RWPE2 (cell line): ENCODE data around the gene MAP2K5.

ENCODE experiments used
- ATAC-seq: fragments of 200-7000 bp; cut with Tn5 transposase; 3 replicates; pipeline ENCODE4 v1.9.1; 2021; ENCODE audit warnings: low read depth
- DNase-seq: peaks from one replicate; pipeline ENCODE4 v3.0.0-alpha.2; 2020; ENCODE audit warnings: low spot score
- H3K27ac ChIP-seq: fragments of 450-650 bp; 2 replicates; pipeline ENCODE4 v1.5.1; 2017; ENCODE audit warnings: mild to moderate bottlenecking; ENCODE audit not compliant: poor library complexity, severe bottlenecking
- H3K27me3 ChIP-seq: fragments of 250-450 bp; sonication (Bioruptor Pico); 2 replicates; pipeline ENCODE4 v1.5.1; 2021; ENCODE audit warnings: mild to moderate bottlenecking, moderate library complexity; ENCODE audit not compliant: insufficient read depth, poor library complexity, severe bottlenecking
- H3K36me3 ChIP-seq: fragments of 250-450 bp; sonication (Bioruptor Pico); 2 replicates; pipeline ENCODE4 v1.5.1; 2020; ENCODE audit warnings: low read depth, mild to moderate bottlenecking, moderate library complexity
- H3K4me1 ChIP-seq: fragments of 250-450 bp; sonication (Bioruptor Pico); 2 replicates; pipeline ENCODE4 v1.5.1; 2021; ENCODE audit warnings: mild to moderate bottlenecking, moderate library complexity; ENCODE audit not compliant: insufficient read depth, poor library complexity, severe bottlenecking
- H3K4me3 ChIP-seq: fragments of 250-450 bp; sonication (Bioruptor Pico); 2 replicates; pipeline ENCODE4 v1.5.1; 2021; ENCODE audit warnings: mild to moderate bottlenecking, moderate library complexity; ENCODE audit not compliant: severe bottlenecking
- H3K9me3 ChIP-seq: fragments of 250-450 bp; sonication (Bioruptor Pico); 2 replicates; pipeline ENCODE4 v1.5.1; 2021; ENCODE audit warnings: mild to moderate bottlenecking, moderate library complexity; ENCODE audit not compliant: severe bottlenecking
- CTCF ChIP-seq: fragments of 450-650 bp; IDR thresholded peaks from one replicate; pipeline ENCODE4 v1.5.1; 2017; ENCODE audit warnings: mild to moderate bottlenecking, moderate library complexity; ENCODE audit not compliant: poor library complexity, severe bottlenecking

MAP2K5 gene

GRCh38 chr15:67508407-67508806 lies 34.1 kb upstream of the MAP2K5 start:
- no peak overlapping the region for H3K4me3 ChIP-seq
- ATAC-seq = no peak
- no peak for TF ChIP-seq CTCF

GRCh38 chr15:67509918-67510317 lies 32.6 kb upstream of the MAP2K5 start:
- ATAC-seq (no peak), DNase-seq (no peak)
- Histone ChIP-seq H3K27me3 (no peaks in the 10 kb centered on the region), H3K4me1 (peaks cover 8% of the 10 kb centered on the region), H3K4me3 (no peak overlapping the region), H3K36me3 (peaks cover 8% of the 10 kb centered on the region; the same call in 1 of the 2 replicates), H3K9me3 (no peaks in the 10 kb centered on the region), H3K27ac (no peak overlapping the region)
- TF ChIP-seq CTCF = no peak

More at GRCh38 chr15:67508407-67508806, 34.1 kb upstream of the MAP2K5 start:
- no peaks in the 10 kb centered on the region for H3K27me3 ChIP-seq
- H3K9me3 ChIP-seq = no peaks in the 10 kb centered on the region
- no peak for DNase-seq
- H3K27ac ChIP-seq = no peak overlapping the region
- peaks cover 8% of the 10 kb centered on the region; the same call in 1 of the 2 replicates for H3K36me3 ChIP-seq
- H3K4me1 ChIP-seq = peaks cover 13% of the 10 kb centered on the region

- ATAC-seq (peak; percentile 73), DNase-seq (no peak)
- Histone ChIP-seq H3K9me3 (no peaks in the 10 kb centered on the region), H3K27me3 (no peaks in the 10 kb centered on the region), H3K36me3 (peaks cover 8% of the 10 kb centered on the region; the same call in 1 of the 2 replicates), H3K4me3 (no peak overlapping the region), H3K27ac (no peak overlapping the region), H3K4me1 (peaks cover 7% of the 10 kb centered on the region)
- no peak for TF ChIP-seq CTCF
These were observed 31.8 kb upstream of the MAP2K5 start for GRCh38 chr15:67510597-67511190.

- TF ChIP-seq CTCF = no peak
- Histone ChIP-seq H3K27ac (no peak overlapping the region), H3K27me3 (no peaks in the 10 kb centered on the region), H3K9me3 (no peaks in the 10 kb centered on the region), H3K4me3 (no peak overlapping the region), H3K36me3 (peaks cover 8% of the 10 kb centered on the region; the same call in 1 of the 2 replicates), H3K4me1 (peaks cover 7% of the 10 kb centered on the region)
- ATAC-seq (no peak), DNase-seq (no peak)
These were observed 30.9 kb upstream of the MAP2K5 start for GRCh38 chr15:67511606-67512005.

GRCh38 chr15:67512140-67512539 lies 30.4 kb upstream of the MAP2K5 start:
- H3K4me3 ChIP-seq = no peak overlapping the region
- DNase-seq = no peak

More at GRCh38 chr15:67512140-67512539, 30.4 kb upstream of the MAP2K5 start:
- Histone ChIP-seq H3K27ac (no peak overlapping the region), H3K27me3 (no peaks in the 10 kb centered on the region), H3K36me3 (peaks cover 12% of the 10 kb centered on the region), H3K4me1 (peaks cover 7% of the 10 kb centered on the region), H3K9me3 (no peaks in the 10 kb centered on the region)
- TF ChIP-seq CTCF = no peak
- no peak for ATAC-seq
